NB4 (cell line): ENCODE measurements around the gene SNAI1.

Source experiments
- DNase-seq: peaks from one replicate; pipeline ENCODE4 v3.0.0; 2010; ENCODE audit warnings: low read depth
- H3K4me3 ChIP-seq: one replicate; pipeline ENCODE4 v1.5.1; 2011; ENCODE audit warnings: mild to moderate bottlenecking, low read depth, low read length, moderate library complexity
- MYC ChIP-seq: IDR thresholded peaks from 2 replicates; pipeline ENCODE4 v1.6.1; 2011; ENCODE audit warnings: low read depth, low read length
- POLR2A ChIP-seq: IDR thresholded peaks from 2 replicates; pipeline ENCODE4 v1.6.1; 2011; ENCODE audit warnings: mild to moderate bottlenecking; ENCODE audit not compliant: insufficient read length; ENCODE audit errors: extremely low read depth
- TF ChIP-seq, protein P1 (sequence below): IDR thresholded peaks from 2 replicates; pipeline ENCODE4 v1.6.1; 2011; ENCODE audit warnings: low read depth, low read length
- TF ChIP-seq, protein P2 (sequence below): IDR thresholded peaks from one replicate; pipeline ENCODE4 v1.5.1; 2012; ENCODE audit warnings: low read depth, low read length

Gene SNAI1

DNA sequence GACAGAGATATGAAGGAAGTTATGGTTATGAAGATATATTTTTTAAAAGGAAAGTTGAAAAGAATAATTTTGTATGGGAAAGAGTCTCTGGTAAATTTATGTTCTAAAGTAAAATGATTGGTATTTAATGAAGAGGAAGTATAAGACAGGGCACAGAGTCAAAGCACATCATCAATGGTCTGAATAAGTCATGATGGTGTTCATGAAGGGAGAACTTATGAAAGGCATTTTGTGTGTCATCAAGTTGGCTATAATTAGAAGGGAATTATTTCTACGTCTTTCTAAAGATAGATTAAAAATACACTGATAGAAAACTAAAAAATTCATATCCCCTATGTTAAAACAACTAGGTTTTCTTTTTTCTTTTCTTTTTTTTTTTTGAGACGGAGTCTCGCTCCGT is 21.4 kb upstream of the SNAI1 start:
- DNase-seq = no peak
- TF ChIP-seq POLR2A = no peak
- TF ChIP-seq MYC = no peak
- TF ChIP-seq, protein P1, sequence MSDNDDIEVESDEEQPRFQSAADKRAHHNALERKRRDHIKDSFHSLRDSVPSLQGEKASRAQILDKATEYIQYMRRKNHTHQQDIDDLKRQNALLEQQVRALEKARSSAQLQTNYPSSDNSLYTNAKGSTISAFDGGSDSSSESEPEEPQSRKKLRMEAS = no peak
- TF ChIP-seq, protein P2, sequence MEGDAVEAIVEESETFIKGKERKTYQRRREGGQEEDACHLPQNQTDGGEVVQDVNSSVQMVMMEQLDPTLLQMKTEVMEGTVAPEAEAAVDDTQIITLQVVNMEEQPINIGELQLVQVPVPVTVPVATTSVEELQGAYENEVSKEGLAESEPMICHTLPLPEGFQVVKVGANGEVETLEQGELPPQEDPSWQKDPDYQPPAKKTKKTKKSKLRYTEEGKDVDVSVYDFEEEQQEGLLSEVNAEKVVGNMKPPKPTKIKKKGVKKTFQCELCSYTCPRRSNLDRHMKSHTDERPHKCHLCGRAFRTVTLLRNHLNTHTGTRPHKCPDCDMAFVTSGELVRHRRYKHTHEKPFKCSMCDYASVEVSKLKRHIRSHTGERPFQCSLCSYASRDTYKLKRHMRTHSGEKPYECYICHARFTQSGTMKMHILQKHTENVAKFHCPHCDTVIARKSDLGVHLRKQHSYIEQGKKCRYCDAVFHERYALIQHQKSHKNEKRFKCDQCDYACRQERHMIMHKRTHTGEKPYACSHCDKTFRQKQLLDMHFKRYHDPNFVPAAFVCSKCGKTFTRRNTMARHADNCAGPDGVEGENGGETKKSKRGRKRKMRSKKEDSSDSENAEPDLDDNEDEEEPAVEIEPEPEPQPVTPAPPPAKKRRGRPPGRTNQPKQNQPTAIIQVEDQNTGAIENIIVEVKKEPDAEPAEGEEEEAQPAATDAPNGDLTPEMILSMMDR = no peak
- no peak overlapping the region for H3K4me3 ChIP-seq

DNA sequence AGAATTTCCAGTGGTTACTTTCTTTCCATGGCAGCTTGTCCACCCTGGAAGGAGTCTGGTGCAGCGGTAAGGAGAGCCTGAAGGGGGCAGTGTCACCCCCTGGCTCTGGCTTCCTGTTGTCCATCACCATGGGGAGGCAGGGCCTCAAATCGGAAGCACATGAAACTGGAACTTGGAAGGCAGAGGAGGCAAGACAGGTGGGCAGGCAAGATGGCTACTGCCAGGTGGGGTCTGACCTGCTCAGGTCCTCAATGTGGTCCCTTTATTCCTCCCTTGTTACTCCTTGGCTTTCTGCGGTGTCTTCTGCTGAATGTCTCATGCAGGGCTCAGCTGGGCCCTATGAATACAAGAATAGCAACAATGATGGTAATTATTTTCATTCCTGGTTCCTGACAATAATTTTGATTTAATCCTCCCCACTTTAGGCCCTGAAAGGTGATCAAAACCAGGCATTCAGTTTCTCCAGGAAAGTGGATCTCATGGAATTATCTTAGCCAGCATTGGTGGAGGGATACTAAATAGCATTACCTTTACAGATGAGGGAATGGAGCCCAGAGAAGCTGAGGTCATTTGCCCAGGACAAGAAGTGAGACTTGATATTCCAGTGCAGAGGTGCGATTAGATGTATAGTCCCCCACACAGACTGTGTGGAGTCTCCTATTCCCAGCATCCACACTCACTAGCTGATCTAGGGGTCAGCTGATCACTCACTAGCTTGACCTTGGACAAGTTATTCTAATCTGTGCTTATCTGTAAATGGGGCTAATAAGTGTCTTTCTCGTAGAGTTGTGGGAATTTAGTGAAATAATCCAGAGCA is 17.6 kb upstream of the SNAI1 start:
- peak; percentile 69 for DNase-seq
- H3K4me3 ChIP-seq = no peak overlapping the region
- no peak for TF ChIP-seq MYC
- TF ChIP-seq, protein P2 = peak; percentile 89

- peak; percentile 33 for DNase-seq
- TF ChIP-seq, protein P1 = no peak
- TF ChIP-seq MYC (no peak), POLR2A (no peak)
- TF ChIP-seq, protein P2 = no peak
- H3K4me3 ChIP-seq = no peak overlapping the region
Observed at GRCh38 chr20:49965781-49966305, 16.9 kb upstream of the SNAI1 start.

DNA sequence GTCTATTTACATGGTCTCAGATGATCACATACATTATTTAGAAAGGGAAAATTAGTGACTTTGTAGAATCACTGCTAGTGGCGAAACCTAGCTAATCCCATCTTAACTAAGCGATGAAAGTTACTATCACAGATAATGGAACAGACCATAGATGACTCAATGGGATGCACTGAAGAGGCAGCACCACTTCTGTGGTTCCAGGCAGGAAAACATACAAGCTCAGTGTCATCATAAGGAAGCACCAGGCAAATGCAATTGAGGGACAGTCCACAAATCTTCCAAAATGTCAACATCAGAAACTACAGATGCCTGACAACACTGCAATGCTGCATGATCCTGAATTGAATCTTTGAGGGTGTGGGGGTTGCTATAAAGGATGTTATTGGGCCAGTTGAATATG is 15.9 kb upstream of the SNAI1 start:
- DNase-seq = no peak
- TF ChIP-seq MYC = no peak
- no peak for TF ChIP-seq POLR2A
- TF ChIP-seq, protein P2 = no peak
- TF ChIP-seq, protein P1 = no peak
- no peak overlapping the region for H3K4me3 ChIP-seq

DNA sequence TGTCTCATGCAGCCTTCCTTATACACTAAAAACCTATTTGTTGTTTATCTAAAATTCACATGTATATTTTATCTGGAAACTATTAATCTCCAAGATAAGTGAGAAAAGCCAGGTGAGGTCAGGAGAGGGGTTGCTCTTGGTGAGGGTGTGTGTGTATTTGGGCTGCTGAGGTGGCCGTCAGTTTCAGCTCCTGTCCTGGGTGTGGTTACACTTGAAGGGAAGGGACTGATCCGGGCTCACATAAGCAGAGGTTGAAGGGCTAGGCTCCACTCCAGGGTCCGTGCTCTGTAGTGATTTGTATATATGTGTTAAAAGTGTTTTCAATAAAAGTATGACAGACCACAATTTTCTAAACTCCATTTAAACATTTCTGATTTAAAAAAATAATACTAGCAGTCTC is 13.5 kb upstream of the SNAI1 start:
- TF ChIP-seq MYC = no peak
- no peak for TF ChIP-seq POLR2A
- TF ChIP-seq, protein P1 = no peak
- TF ChIP-seq, protein P2 = no peak
- DNase-seq = no peak
- H3K4me3 ChIP-seq = no peak overlapping the region
